Type B pancreatic cell (in vitro differentiated cells): Measurements from ENCODE around the gene BMPR2. TPM values are rescaled to one million over a fixed set of nuclear protein-coding genes. Genes with fewer than 3 reads are reported as not detected.
"Not testable (repeated sequence)": the region's sequence is repeated elsewhere in the genome, so short reads cannot be mapped to it uniquely, and the experiment has no call there.

Experiments
- DNase-seq: peaks from one replicate; pipeline ENCODE4 v3.0.0; 2021; ENCODE audit warnings: mixed read lengths; ENCODE audit not compliant: unreplicated experiment; ENCODE audit errors: extremely low spot score
- H3K27ac Mint-ChIP-seq: 2 replicates; pipeline ENCODE4 v1.8.0; 2021; ENCODE audit warnings: mild to moderate bottlenecking, mixed read lengths
- H3K27me3 Mint-ChIP-seq: 2 replicates; pipeline ENCODE4 v1.8.0; 2021; ENCODE audit warnings: mixed read lengths
- H3K36me3 Mint-ChIP-seq: 2 replicates; pipeline ENCODE4 v1.8.0; 2021; ENCODE audit warnings: mixed read lengths
- H3K4me1 Mint-ChIP-seq: one replicate; pipeline ENCODE4 v1.8.0; 2021; ENCODE audit warnings: mixed read lengths; ENCODE audit not compliant: unreplicated experiment
- H3K4me3 Mint-ChIP-seq: 2 replicates; pipeline ENCODE4 v1.8.0; 2021; ENCODE audit warnings: mild to moderate bottlenecking, mixed read lengths
- H3K9me3 Mint-ChIP-seq: 2 replicates; pipeline ENCODE4 v1.8.0; 2021; ENCODE audit warnings: mixed read lengths
- total RNA-seq: library from RNA; stranded (reverse); gene quantifications from 2 replicates; pipeline ENCODE4 v1.2.1, GENCODE V29; 2021; ENCODE audit warnings: low replicate concordance
- TF ChIP-seq, protein P1 (sequence below): fragments of 200-600 bp; sonication (generic); conservative IDR thresholded peaks from 2 replicates; pipeline ENCODE4 v1.5.0; 2021; ENCODE audit warnings: antibody characterized with exemption, mild to moderate bottlenecking

Gene BMPR2
- total RNA-seq, 1 donor from 2014 or later, result 34.8 TPM

DNA sequence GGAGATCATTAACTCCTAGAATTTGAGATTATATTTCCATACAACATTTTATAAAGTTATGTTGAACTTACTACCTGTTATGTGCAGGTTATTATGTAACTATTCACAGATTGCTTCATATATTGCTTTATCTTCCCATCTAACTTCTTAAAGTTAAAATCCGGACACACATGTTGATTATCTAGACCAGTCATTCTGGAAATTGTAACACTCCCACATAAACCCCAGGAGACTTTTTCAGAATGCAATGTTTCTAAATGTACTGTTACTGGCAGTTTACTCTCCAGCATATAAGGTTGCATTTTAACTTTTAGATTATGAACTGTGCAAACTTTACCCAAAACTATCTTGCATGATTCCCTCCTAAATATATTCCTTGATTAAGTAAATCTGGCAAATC, 188.1 kb downstream of the BMPR2 start:
- Mint-ChIP-seq H3K4me1 (no peaks in the 10 kb centered on the region), H3K4me3 (no peak overlapping the region), H3K9me3 (no peaks in the 10 kb centered on the region), H3K27ac (no peak overlapping the region), H3K27me3 (no peaks in the 10 kb centered on the region), H3K36me3 (peaks cover 5% of the 10 kb centered on the region)
- no peak for DNase-seq
- TF ChIP-seq, protein P1, sequence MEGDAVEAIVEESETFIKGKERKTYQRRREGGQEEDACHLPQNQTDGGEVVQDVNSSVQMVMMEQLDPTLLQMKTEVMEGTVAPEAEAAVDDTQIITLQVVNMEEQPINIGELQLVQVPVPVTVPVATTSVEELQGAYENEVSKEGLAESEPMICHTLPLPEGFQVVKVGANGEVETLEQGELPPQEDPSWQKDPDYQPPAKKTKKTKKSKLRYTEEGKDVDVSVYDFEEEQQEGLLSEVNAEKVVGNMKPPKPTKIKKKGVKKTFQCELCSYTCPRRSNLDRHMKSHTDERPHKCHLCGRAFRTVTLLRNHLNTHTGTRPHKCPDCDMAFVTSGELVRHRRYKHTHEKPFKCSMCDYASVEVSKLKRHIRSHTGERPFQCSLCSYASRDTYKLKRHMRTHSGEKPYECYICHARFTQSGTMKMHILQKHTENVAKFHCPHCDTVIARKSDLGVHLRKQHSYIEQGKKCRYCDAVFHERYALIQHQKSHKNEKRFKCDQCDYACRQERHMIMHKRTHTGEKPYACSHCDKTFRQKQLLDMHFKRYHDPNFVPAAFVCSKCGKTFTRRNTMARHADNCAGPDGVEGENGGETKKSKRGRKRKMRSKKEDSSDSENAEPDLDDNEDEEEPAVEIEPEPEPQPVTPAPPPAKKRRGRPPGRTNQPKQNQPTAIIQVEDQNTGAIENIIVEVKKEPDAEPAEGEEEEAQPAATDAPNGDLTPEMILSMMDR, result no peak

- no peak overlapping the region for H3K4me3 Mint-ChIP-seq
- H3K9me3 Mint-ChIP-seq, result no peaks in the 10 kb centered on the region
- peaks cover 5% of the 10 kb centered on the region for H3K36me3 Mint-ChIP-seq
- TF ChIP-seq, protein P1, result no peak
- H3K4me1 Mint-ChIP-seq, result no peaks in the 10 kb centered on the region
- DNase-seq, result no peak
- no peak overlapping the region for H3K27ac Mint-ChIP-seq
- H3K27me3 Mint-ChIP-seq, result no peaks in the 10 kb centered on the region
Observed at GRCh38 chr2:202566286-202566685, 190.2 kb downstream of the BMPR2 start.

DNA sequence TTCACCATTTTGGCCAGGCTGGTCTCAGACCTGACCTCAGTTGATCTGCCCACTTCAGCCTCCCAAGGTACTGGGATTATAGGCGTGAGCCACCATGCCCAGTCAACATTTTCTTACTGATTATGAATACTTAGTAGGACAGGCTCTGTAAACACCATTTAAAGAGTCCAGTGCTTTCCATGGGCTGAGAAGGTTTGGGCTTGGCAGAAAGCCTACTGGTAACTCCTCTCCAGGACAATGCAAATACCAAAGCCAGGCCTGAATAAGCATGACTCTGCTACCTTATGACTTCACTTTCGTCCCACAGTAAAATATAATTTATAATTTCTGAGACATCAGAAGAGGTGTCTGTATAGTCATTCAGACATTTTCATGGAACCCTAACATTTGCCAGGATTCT, 198.4 kb downstream of the BMPR2 start:
- no peak for DNase-seq
- Mint-ChIP-seq H3K4me1 (no peaks in the 10 kb centered on the region), H3K36me3 (no peaks in the 10 kb centered on the region), H3K4me3 (no peak overlapping the region), H3K9me3 (no peaks in the 10 kb centered on the region), H3K27ac (no peak overlapping the region), H3K27me3 (no peaks in the 10 kb centered on the region)
- TF ChIP-seq, protein P1, result no peak

DNA sequence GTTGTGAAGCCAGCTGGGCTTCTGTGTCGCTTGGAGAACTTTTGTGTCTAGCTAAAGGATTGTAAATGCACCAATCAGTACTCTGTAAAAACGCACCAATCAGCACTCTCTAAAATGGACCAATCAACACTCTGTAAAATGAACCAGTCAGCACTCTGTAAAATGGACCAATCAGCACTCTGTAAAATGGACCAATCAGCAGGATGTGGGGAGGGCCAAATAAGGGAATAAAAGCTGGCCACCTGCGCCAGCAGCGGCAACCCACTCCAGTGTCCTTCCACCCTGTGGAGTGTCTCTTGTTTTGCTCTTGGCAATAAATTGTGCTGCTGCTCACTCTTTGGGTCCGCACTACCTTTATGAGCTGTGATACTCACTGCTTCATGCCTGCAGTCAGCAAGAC, 199.1 kb downstream of the BMPR2 start:
- H3K36me3 Mint-ChIP-seq, H3K4me3 Mint-ChIP-seq, H3K27me3 Mint-ChIP-seq, H3K4me1 Mint-ChIP-seq, H3K27ac Mint-ChIP-seq, DNase-seq, H3K9me3 Mint-ChIP-seq: not testable (repeated sequence)

GRCh38 chr2:202577250-202578183, 201.4 kb downstream of the BMPR2 start:
- DNase-seq, result no peak
- no peaks in the 10 kb centered on the region for H3K4me1 Mint-ChIP-seq
- TF ChIP-seq, protein P1, result no peak
- no peaks in the 10 kb centered on the region for H3K9me3 Mint-ChIP-seq
- H3K27me3 Mint-ChIP-seq, result no peaks in the 10 kb centered on the region
- no peak overlapping the region for H3K27ac Mint-ChIP-seq
- H3K4me3 Mint-ChIP-seq, result no peak overlapping the region
- H3K36me3 Mint-ChIP-seq, result no peaks in the 10 kb centered on the region

DNA sequence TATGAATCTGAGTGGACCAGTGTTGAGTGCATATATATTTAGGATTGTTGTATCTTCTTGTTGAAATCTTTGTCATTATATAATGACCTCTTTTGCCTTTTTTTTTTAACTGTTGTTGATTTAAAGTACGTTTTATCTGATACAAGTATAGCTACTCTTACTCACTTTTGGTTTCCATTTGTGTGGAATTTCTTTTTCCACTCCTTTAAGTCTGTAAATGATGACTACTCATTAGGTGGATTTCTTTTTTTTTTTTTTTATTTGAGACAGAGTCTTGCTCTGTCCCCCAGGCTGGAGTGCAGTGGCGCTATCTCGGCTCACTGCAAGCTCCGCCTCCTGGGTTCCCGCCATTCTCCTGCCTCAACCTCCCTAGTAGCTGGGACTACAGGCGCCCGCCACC, 206.7 kb downstream of the BMPR2 start:
- not testable (repeated sequence) for H3K27me3 Mint-ChIP-seq, DNase-seq, H3K27ac Mint-ChIP-seq, H3K4me1 Mint-ChIP-seq, H3K36me3 Mint-ChIP-seq, H3K9me3 Mint-ChIP-seq, H3K4me3 Mint-ChIP-seq
